ENCODE measurements around the gene SERPINA1. TPM values are rescaled to one million over a fixed set of nuclear protein-coding genes. Genes with fewer than 3 reads are reported as not detected.
"Not testable (repeated sequence)": the region's sequence is repeated elsewhere in the genome, so short reads cannot be mapped to it uniquely, and the experiment has no call there.

The SERPINA1 gene
- total RNA-seq = 3.8 TPM

GRCh38 chr14:94388384-94389103 lies at the start of gene SERPINA1:
TSS of gene SERPINA1 (minus strand) at chr14:94388602. CDS start at chr14:94383237, 5,365 bp downstream.
- DNase-seq (ENCODE audit: low read depth in 2 of 3, low spot score in 2 of 3) = no peak

GRCh38 chr14:94428610-94429009 lies 40.2 kb upstream of the SERPINA1 start:
- no peak for DNase-seq (ENCODE audit: low read depth in 2 of 3, low spot score in 2 of 3)

DNA sequence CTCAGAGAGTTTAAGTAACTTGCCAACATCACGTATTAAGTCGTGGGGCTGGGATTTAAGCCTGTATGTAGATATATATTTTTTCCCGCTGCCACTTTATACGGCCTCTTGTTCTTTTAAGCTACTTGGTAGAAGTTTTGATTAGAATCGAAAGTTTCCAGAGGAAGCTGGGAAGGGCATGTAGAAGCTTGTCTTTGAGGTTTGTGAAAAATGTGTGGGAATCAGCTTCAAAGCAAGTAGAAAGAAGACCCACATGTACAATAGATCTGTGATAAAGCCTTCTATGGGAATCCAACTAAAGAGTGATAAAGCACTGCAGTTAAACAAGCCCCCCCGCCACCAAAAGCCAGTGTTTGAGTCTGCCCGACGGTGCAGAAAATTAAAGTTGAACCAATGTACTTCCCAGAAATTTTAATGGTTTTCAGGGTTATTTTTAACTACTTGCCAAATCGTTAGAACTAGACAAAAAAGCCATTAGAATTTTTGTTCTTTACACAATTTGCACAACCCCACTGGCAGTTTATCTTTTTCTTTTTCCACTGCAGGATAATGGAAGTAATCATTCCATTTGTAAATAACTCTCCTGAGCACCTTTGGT lies 38.7 kb upstream of the SERPINA1 start:
- DNase-seq (ENCODE audit: low read depth in 2 of 3, low spot score in 2 of 3) = no peak

DNA sequence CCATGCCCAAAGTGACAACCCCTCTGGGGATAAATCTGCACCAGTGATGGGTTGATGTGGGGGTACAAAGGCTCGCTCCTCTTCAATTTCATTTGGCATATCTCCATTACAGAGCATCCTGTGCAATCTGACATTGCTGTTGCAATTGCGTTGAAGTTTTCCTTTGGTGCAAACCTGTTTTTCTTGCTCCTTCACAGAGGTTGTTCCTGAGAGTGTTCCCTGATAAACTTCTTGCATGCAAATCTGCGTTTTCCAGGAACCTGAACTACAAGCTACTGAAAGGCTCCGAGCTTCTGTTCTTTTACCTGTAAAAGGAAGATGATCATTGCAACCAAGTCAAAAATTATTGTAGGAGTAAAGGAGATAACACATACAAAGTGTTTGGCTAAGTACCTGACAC lies 38.1 kb upstream of the SERPINA1 start:
- DNase-seq (ENCODE audit: low read depth in 2 of 3, low spot score in 2 of 3) = no peak

- DNase-seq (ENCODE audit: low read depth in 2 of 3, low spot score in 2 of 3) = no peak
Observed at GRCh38 chr14:94424371-94424770, 36.0 kb upstream of the SERPINA1 start.

GRCh38 chr14:94423453-94424056 lies 35.2 kb upstream of the SERPINA1 start:
- DNase-seq (ENCODE audit: low read depth in 2 of 3, low spot score in 2 of 3) = peak in 2 of 3 donors; percentile 42 to 53

DNA sequence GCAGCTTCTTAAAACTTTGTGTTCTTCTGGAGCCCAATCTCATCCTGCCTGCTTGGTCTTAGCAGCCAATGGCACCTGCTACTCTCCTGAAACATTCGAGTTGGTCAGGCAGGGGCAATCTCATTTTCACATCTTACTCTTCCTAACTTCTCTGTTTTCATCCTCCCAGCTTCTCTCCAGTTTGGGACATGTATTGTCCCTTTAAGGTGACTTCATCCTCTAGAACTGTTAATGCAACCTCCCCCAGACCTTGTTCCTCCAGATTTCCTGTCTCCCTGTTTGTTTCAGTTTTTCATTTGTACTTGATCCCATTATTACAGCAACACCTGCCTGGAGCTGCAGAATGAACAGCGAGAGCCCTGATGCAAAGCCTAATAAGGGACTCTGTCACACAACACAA lies 32.9 kb upstream of the SERPINA1 start:
- no peak for DNase-seq (ENCODE audit: low read depth in 2 of 3, low spot score in 2 of 3)

DNA sequence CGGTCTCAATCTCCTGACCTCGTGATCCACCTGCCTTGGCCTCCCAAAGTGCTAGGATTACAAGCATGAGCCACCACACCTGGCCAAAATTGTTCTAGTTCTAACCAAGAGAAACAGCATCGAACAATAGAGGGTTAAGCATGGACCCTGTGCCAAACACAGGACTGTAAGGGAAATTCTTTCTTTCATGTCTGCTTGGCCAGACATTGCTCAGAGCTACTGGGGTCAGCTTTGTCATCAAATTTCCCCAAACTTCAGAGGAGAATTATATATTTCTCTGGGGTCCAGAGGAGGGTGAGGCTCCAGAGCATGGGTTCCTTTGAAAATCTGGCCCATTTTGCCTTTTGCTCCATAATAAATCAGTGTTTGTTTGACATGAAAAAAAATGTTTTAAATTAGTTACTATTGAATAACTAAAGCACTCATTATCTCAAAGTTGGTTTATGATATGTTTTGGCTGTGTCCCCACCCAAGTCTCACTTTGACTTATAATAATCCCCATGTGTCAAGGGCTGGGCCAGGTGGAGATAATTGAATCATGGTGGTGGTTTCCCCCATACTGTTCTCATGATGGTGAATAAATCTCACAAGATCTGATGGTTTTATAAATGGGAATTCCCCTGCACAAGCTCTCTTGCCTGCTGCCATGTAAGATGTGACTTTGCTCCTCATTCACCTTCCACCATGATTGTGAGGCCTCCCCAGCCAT lies 29.2 kb upstream of the SERPINA1 start:
- not testable (repeated sequence) for DNase-seq (ENCODE audit: low read depth in 2 of 3, low spot score in 2 of 3)

GRCh38 chr14:94412671-94413638 lies 24.6 kb upstream of the SERPINA1 start:
- peak in 1 of 3 donors; percentile 8 for DNase-seq (ENCODE audit: low read depth in 2 of 3, low spot score in 2 of 3)

- no peak for DNase-seq (ENCODE audit: low read depth in 2 of 3, low spot score in 2 of 3)
Observed at GRCh38 chr14:94411638-94412037, 23.2 kb upstream of the SERPINA1 start.

DNA sequence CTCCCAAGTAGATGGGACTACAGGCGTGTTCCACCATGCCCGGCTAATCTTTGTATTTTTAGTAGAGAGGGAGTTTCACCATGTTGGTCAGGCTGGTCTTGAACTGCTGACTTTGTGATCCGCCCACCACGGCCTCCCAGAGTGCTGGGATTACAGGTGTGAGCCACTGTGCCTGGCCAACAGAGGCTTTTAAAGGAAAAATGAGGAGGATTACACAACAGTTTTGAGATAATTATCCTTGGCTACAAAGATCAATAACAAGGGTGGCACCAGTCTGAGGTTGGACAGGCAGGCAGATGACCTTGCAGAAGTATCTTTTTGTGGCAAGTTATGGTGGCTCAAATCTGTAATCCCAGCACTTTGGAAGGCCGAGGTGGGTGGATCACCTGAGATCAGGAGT lies 21.0 kb upstream of the SERPINA1 start:
- DNase-seq (ENCODE audit: low read depth in 2 of 3, low spot score in 2 of 3) = not testable (repeated sequence)

GRCh38 chr14:94408546-94409095 lies 20.2 kb upstream of the SERPINA1 start:
- DNase-seq (ENCODE audit: low read depth in 2 of 3, low spot score in 2 of 3) = no peak

GRCh38 chr14:94407906-94408305 lies 19.5 kb upstream of the SERPINA1 start:
- no peak for DNase-seq (ENCODE audit: low read depth in 2 of 3, low spot score in 2 of 3)

GRCh38 chr14:94406910-94407309 lies 18.5 kb upstream of the SERPINA1 start:
- no peak for DNase-seq (ENCODE audit: low read depth in 2 of 3, low spot score in 2 of 3)

GRCh38 chr14:94405486-94405885 lies 17.1 kb upstream of the SERPINA1 start:
- no peak for DNase-seq (ENCODE audit: low read depth in 2 of 3, low spot score in 2 of 3)

DNA sequence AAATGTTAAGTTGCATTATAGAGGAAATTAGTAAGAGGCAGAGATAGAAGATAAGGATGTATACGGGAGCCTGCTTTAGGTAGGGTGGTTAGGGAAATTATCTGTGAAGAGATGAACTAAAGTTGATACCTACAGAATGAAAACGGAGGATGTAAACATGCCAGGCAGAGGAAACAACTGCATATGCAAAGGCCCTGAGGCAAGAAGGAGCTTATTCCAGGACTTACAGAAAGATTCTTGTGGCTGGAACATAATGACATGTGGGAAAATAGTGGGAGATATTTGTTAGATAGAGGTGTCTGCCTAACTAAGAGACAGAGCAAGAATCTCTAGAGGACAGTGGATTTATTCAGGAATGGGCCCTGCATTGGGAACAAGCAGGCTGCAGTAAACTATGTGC lies 16.2 kb upstream of the SERPINA1 start:
- DNase-seq (ENCODE audit: low read depth in 2 of 3, low spot score in 2 of 3) = no peak

GRCh38 chr14:94403312-94403932 lies 15.0 kb upstream of the SERPINA1 start:
- no peak for DNase-seq (ENCODE audit: low read depth in 2 of 3, low spot score in 2 of 3)

GRCh38 chr14:94401083-94401482 lies 12.7 kb upstream of the SERPINA1 start:
- no peak for DNase-seq (ENCODE audit: low read depth in 2 of 3, low spot score in 2 of 3)

DNA sequence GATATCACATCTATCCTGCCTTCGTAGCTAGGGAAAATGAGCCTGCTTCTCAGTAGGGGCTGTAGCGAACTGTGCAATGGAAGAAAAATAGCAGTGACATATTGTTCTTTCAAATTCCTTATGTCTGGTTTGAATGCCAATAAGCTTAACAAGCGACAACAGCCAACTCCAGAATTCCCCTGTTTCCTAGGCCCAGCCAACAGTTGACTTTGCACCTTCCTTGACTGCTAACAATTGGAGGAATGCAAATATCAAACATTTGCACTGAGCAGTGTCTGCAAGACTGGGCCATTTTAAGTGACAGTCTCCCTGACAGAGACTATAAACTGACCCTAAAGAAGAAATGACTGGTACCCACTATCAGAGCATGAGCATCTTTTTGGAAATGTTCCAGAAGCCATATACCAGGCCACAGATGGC lies 12.0 kb upstream of the SERPINA1 start:
- DNase-seq (ENCODE audit: low read depth in 2 of 3, low spot score in 2 of 3) = no peak

All from hematopoietic multipotent progenitor cell (in vitro differentiated cells).